ENCODE data around the gene CRIM1. TPM values are rescaled to one million over a fixed set of nuclear protein-coding genes. Genes with fewer than 3 reads are reported as not detected.

Gene CRIM1
- total and polyA plus RNA-seq, 5 experiments from 2014 or later, result 0.12 to 2.0 (median 0.88) TPM

DNA sequence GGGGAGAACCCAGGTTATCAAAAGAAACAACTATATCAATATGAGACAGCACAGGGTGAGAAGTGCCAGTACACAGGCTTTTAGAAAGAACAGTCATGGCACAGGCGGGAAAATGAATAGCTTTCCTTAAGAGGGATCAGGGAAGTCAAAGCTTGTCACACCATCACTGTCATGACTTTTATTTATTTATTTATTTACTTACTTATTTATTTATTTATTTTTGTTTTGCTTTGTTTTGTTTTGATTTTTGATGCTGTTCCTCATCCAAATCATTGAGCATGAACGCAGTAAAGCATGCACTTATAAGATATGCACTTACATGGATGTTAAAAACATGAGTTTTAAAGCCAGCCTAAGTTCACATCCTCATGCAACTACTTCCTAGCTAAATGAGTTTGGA is 19.3 kb upstream of the CRIM1 start:
- peaks cover 0 to 9% (median 0%) of the 10 kb centered on the region in 5 donors for H3K27me3 Mint-ChIP-seq
- POLR2A ChIA-PET, result no interaction called here
- ATAC-seq, result no peak

GRCh38 chr2:36337354-36337753 is 18.2 kb upstream of the CRIM1 start:
- H3K27ac Mint-ChIP-seq, result no peak overlapping the region
- no peaks in the 10 kb centered on the region for H3K9me3 Mint-ChIP-seq
- ATAC-seq (no peak), DNase-seq (no peak)
- POLR2A ChIA-PET, result no interaction called here
- no peak overlapping the region for H3K4me3 Mint-ChIP-seq
- H3K4me1 Mint-ChIP-seq, result peaks cover 0 to 4% (median 0%) of the 10 kb centered on the region in 4 donors
- peaks cover 0 to 9% (median 0%) of the 10 kb centered on the region in 5 donors for H3K27me3 Mint-ChIP-seq
- no peaks in the 10 kb centered on the region for H3K36me3 Mint-ChIP-seq

More for the DNA sequence above, 19.3 kb upstream of the CRIM1 start:
- no peaks in the 10 kb centered on the region for H3K9me3 Mint-ChIP-seq
- no peak overlapping the region for H3K4me3 Mint-ChIP-seq
- DNase-seq, result no peak
- peaks cover 0 to 4% (median under 1%) of the 10 kb centered on the region in 4 donors for H3K4me1 Mint-ChIP-seq
- no peaks in the 10 kb centered on the region for H3K36me3 Mint-ChIP-seq
- no peak overlapping the region for H3K27ac Mint-ChIP-seq

GRCh38 chr2:36338124-36338826 is 17.3 kb upstream of the CRIM1 start:
- POLR2A ChIA-PET, result no interaction called here
- peaks cover 0 to 4% (median 0%) of the 10 kb centered on the region in 4 donors for H3K4me1 Mint-ChIP-seq

DNA sequence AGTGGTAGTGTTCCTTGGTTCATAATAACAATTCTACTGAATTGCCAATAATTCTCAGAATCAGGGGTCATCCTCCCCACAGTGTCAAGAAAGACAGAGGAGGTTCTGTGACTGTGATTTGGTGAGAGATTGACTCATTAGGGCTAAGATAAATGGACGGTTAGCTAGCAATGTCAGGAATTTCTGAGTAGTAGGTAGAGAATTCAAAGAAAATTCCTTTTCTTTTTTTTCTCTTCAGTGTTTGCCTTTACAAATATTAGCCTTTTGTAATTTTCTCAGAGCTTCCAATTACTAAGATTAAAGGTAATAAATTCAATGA is 16.8 kb upstream of the CRIM1 start:
- POLR2A ChIA-PET, result no interaction called here
- peaks cover 1 to 9% (median 7%) of the 10 kb centered on the region in 5 donors for H3K27me3 Mint-ChIP-seq
- H3K27ac Mint-ChIP-seq, result no peak overlapping the region
- no peak overlapping the region for H3K4me3 Mint-ChIP-seq
- H3K36me3 Mint-ChIP-seq, result no peaks in the 10 kb centered on the region
- ATAC-seq, result no peak
- peaks cover 0 to under 1% (median 0%) of the 10 kb centered on the region in 4 donors for H3K4me1 Mint-ChIP-seq
- H3K9me3 Mint-ChIP-seq, result no peaks in the 10 kb centered on the region
- DNase-seq, result no peak

More at GRCh38 chr2:36338124-36338826, 17.3 kb upstream of the CRIM1 start:
- Mint-ChIP-seq H3K9me3 (no peaks in the 10 kb centered on the region), H3K36me3 (no peaks in the 10 kb centered on the region), H3K4me3 (no peak overlapping the region), H3K27ac (no peak overlapping the region), H3K27me3 (peaks cover 0 to 9% (median 3%) of the 10 kb centered on the region in 5 donors)
- DNase-seq (no peak), ATAC-seq (no peak)

GRCh38 chr2:36339607-36340218 is 15.9 kb upstream of the CRIM1 start:
- POLR2A ChIA-PET, result no interaction called here
- no peaks in the 10 kb centered on the region for H3K36me3 Mint-ChIP-seq
- H3K27me3 Mint-ChIP-seq, result peaks cover 1 to 16% (median 7%) of the 10 kb centered on the region in 5 donors
- DNase-seq (no peak), ATAC-seq (no peak)
- no peaks in the 10 kb centered on the region for H3K4me1 Mint-ChIP-seq
- no peak overlapping the region for H3K4me3 Mint-ChIP-seq
- H3K27ac Mint-ChIP-seq, result no peak overlapping the region
- no peaks in the 10 kb centered on the region for H3K9me3 Mint-ChIP-seq

- POLR2A ChIA-PET, result no interaction called here
- Mint-ChIP-seq H3K4me1 (no peaks in the 10 kb centered on the region), H3K36me3 (no peaks in the 10 kb centered on the region), H3K27me3 (peaks cover 4 to 26% (median 7%) of the 10 kb centered on the region in 5 donors), H3K4me3 (no peak overlapping the region), H3K9me3 (no peaks in the 10 kb centered on the region), H3K27ac (peak overlapping the region in 1 of 10 donors; percentile 20)
- DNase-seq (no peak), ATAC-seq (no peak)
Measured at GRCh38 chr2:36343606-36344005, 12.0 kb upstream of the CRIM1 start.

GRCh38 chr2:36348721-36349120 is 6.9 kb upstream of the CRIM1 start:
- no peaks in the 10 kb centered on the region for H3K36me3 Mint-ChIP-seq
- no peaks in the 10 kb centered on the region for H3K9me3 Mint-ChIP-seq
- H3K4me1 Mint-ChIP-seq, result peaks cover 0 to 9% (median 5%) of the 10 kb centered on the region in 4 donors
- POLR2A ChIA-PET, result no interaction called here
- peaks cover 0 to 18% (median 4%) of the 10 kb centered on the region in 5 donors for H3K27me3 Mint-ChIP-seq
- H3K27ac Mint-ChIP-seq, result no peak overlapping the region
- DNase-seq (no peak), ATAC-seq (no peak)
- H3K4me3 Mint-ChIP-seq, result no peak overlapping the region

- DNase-seq (no peak), ATAC-seq (no peak)
- Mint-ChIP-seq H3K9me3 (no peaks in the 10 kb centered on the region), H3K4me1 (peaks cover 4 to 21% (median 10%) of the 10 kb centered on the region in 4 donors), H3K27ac (no peak overlapping the region), H3K36me3 (no peaks in the 10 kb centered on the region), H3K27me3 (peaks cover 1 to 7% (median 5%) of the 10 kb centered on the region in 5 donors), H3K4me3 (no peak overlapping the region)
- POLR2A ChIA-PET, result interaction anchor here (0.7 kb wide), 1 partner anchor 150 kb away, joined by 3 read pairs; no protein-coding TSS in a partner anchor
Measured at GRCh38 chr2:36351291-36351690, 4.3 kb upstream of the CRIM1 start.

- POLR2A ChIA-PET, result no interaction called here
- ATAC-seq (no peak), DNase-seq (peak in 3 of 10 donors; percentile 20 to 35 (median 33))
- H3K27ac Mint-ChIP-seq, result no peak overlapping the region
- H3K4me1 Mint-ChIP-seq, result peaks cover 4 to 21% (median 10%) of the 10 kb centered on the region in 4 donors
- H3K4me3 Mint-ChIP-seq, result no peak overlapping the region
- no peaks in the 10 kb centered on the region for H3K36me3 Mint-ChIP-seq
- H3K9me3 Mint-ChIP-seq, result no peaks in the 10 kb centered on the region
- peaks cover under 1 to 8% (median 4%) of the 10 kb centered on the region in 5 donors for H3K27me3 Mint-ChIP-seq
Measured at GRCh38 chr2:36351736-36352349, 3.7 kb upstream of the CRIM1 start.

- ATAC-seq (no peak), DNase-seq (no peak)
- Mint-ChIP-seq H3K4me3 (no peak overlapping the region), H3K4me1 (peaks cover 12 to 30% (median 19%) of the 10 kb centered on the region in 4 donors), H3K27me3 (peaks cover 9 to 16% (median 12%) of the 10 kb centered on the region in 5 donors), H3K27ac (no peak overlapping the region), H3K36me3 (no peaks in the 10 kb centered on the region), H3K9me3 (no peaks in the 10 kb centered on the region)
- POLR2A ChIA-PET, result no interaction called here
Measured at GRCh38 chr2:36352701-36353100, 2.9 kb upstream of the CRIM1 start.

DNA sequence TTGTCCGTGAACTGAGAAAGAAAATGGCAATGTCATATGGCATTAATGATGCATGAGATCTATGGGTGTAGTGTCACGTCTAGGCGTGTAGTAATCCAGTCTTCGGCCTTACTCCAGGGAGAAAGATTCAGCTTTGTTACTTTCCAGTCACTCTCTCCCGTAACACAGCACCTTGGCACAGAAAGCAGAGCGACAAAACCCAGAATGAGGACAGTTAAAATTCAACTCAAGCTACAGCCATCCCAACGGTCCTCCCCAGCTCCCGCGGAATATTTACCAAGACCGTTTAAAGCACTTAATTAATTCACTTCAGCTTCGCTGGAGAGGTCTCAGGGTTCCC is 797 bp upstream of the CRIM1 start:
- Mint-ChIP-seq H3K36me3 (no peaks in the 10 kb centered on the region), H3K27me3 (peaks cover 22 to 35% (median 30%) of the 10 kb centered on the region in 5 donors), H3K4me3 (peak overlapping the region; percentile 61 to 92 (median 84)), H3K4me1 (peaks cover 18 to 45% (median 27%) of the 10 kb centered on the region in 4 donors), H3K9me3 (no peaks in the 10 kb centered on the region), H3K27ac (peak overlapping the region in 3 of 10 donors; percentile 44 to 56 (median 53))
- ATAC-seq (no peak), DNase-seq (no peak)
- POLR2A ChIA-PET, result no interaction called here

DNA sequence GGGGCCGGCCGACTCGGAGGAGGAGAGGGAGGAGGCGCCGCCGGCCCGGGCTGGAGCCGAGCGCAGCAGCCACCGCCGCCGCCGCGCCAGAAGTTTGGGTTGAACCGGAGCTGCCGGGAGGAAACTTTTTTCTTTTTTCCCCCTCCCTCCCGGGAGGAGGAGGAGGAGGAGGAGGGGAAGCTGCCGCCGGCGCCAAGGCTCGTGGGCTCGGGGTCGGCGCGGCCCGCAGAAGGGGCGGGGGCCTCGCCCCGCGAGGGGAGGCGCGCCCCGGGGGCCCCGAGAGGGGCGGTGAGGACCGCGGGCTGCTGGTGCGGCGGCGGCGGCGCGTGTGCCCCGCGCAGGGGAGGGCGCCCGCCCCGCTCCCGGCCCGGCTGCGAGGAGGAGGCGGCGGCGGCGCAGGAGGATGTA is 316 bp downstream of the CRIM1 start:
- peak overlapping the region in 5 of 10 donors; percentile 52 to 87 (median 70) for H3K4me3 Mint-ChIP-seq
- peak; percentile 51 to 57 for ATAC-seq
- H3K27ac Mint-ChIP-seq, result no peak overlapping the region
- POLR2A ChIA-PET, result no interaction called here
- H3K9me3 Mint-ChIP-seq, result no peaks in the 10 kb centered on the region
- peaks cover 18 to 45% (median 27%) of the 10 kb centered on the region in 4 donors for H3K4me1 Mint-ChIP-seq
- no peaks in the 10 kb centered on the region for H3K36me3 Mint-ChIP-seq
- peak in 2 of 10 donors; percentile 21 for DNase-seq
- peaks cover 28 to 46% (median 34%) of the 10 kb centered on the region in 5 donors for H3K27me3 Mint-ChIP-seq

All from naive thymus-derived CD8-positive, alpha-beta T cell (primary cell).